ENCODE results near the gene CS. TPM values are rescaled to one million over a fixed set of nuclear protein-coding genes. Genes with fewer than 3 reads are reported as not detected.

Gene CS
- polyA plus RNA-seq, 1 donor from 2014 or later: 65.7 TPM

GRCh38 chr12:56237552-56237951, 62.6 kb downstream of the CS start:
- H3K4me2 ChIP-seq (ENCODE audit: low read length): no peak overlapping the region
- no peaks in the 10 kb centered on the region for H3K36me3 ChIP-seq (ENCODE audit: insufficient read depth, low read length)
- H3K9me2 ChIP-seq (ENCODE audit: insufficient read depth, low read length): no peaks in the 10 kb centered on the region
- H3F3A ChIP-seq (ENCODE audit: insufficient read depth, low read length, poor library complexity, severe bottlenecking): no peaks in the 10 kb centered on the region
- TF ChIP-seq POLR2AphosphoS5 (IDR thresholded peaks at IDR 0.05) (no peak), EP300 (conservative IDR thresholded peaks at IDR 0.05; ENCODE audit: poor library complexity, severe bottlenecking) (no peak), RAD21 (conservative IDR thresholded peaks at IDR 0.05) (no peak), SMC3 (conservative IDR thresholded peaks at IDR 0.05; ENCODE audit: poor library complexity) (no peak)
- no peaks in the 10 kb centered on the region for H3K27me3 ChIP-seq (ENCODE audit: insufficient read depth, low read depth, low read length)
- no peak overlapping the region for H3K4me3 ChIP-seq (ENCODE audit: low read length)
- no peaks in the 10 kb centered on the region for H4K20me1 ChIP-seq (ENCODE audit: insufficient read depth)
- no peak overlapping the region for H3K9ac ChIP-seq (ENCODE audit: low read length)
- H2AFZ ChIP-seq (ENCODE audit: low read depth, low read length): no peak overlapping the region
- no peaks in the 10 kb centered on the region for H3K9me3 ChIP-seq (ENCODE audit: low read length)
- no peaks in the 10 kb centered on the region for H3K79me2 ChIP-seq (replicated peaks; ENCODE audit: insufficient read depth, low read length)
- no peak overlapping the region for H3K27ac ChIP-seq (ENCODE audit: low read length)

GRCh38 chr12:56236985-56237384, 63.1 kb downstream of the CS start:
- no peaks in the 10 kb centered on the region for H3F3A ChIP-seq (ENCODE audit: insufficient read depth, low read length, poor library complexity, severe bottlenecking)
- no peak overlapping the region for H3K27ac ChIP-seq (ENCODE audit: low read length)
- no peaks in the 10 kb centered on the region for H3K9me3 ChIP-seq (ENCODE audit: low read length)
- no peaks in the 10 kb centered on the region for H4K20me1 ChIP-seq (ENCODE audit: insufficient read depth)
- no peaks in the 10 kb centered on the region for H3K79me2 ChIP-seq (replicated peaks; ENCODE audit: insufficient read depth, low read length)
- H3K4me2 ChIP-seq (ENCODE audit: low read length): no peak overlapping the region
- no peak overlapping the region for H3K4me3 ChIP-seq (ENCODE audit: low read length)
- H2AFZ ChIP-seq (ENCODE audit: low read depth, low read length): no peak overlapping the region
- H3K9ac ChIP-seq (ENCODE audit: low read length): no peak overlapping the region
- TF ChIP-seq POLR2AphosphoS5 (IDR thresholded peaks at IDR 0.05) (no peak), CTCF (IDR thresholded peaks at IDR 0.05; ENCODE audit: poor library complexity, severe bottlenecking) (no peak), MXI1 (conservative IDR thresholded peaks at IDR 0.05; ENCODE audit: poor library complexity, severe bottlenecking) (no peak), RAD21 (conservative IDR thresholded peaks at IDR 0.05) (no peak), EP300 (conservative IDR thresholded peaks at IDR 0.05; ENCODE audit: poor library complexity, severe bottlenecking) (no peak), TAF1 (IDR thresholded peaks at IDR 0.05; ENCODE audit: low read depth) (no peak)
- no peaks in the 10 kb centered on the region for H3K27me3 ChIP-seq (ENCODE audit: insufficient read depth, low read depth, low read length)
- no peaks in the 10 kb centered on the region for H3K36me3 ChIP-seq (ENCODE audit: insufficient read depth, low read length)
- H3K9me2 ChIP-seq (ENCODE audit: insufficient read depth, low read length): no peaks in the 10 kb centered on the region

DNA sequence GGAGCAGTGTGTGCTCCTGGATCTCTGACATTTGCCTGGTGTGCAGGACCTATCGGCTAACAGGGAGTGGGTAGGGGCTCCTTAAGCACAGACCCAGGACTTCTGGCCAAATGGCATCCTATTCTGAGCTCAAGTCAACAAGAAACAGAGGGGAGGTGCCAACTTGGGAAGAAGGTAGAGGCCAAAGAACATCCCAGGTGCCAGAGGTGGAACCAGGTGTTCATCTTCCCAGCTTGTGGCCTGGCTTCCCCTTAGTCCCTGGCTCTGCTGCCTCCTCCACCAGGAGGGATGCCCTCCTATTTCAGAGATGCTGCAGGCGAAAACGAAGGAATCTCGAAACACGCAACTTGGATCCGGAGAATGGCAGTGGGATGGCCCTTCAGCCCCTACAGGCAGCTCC, 64.0 kb downstream of the CS start:
- TF ChIP-seq TAF1 (IDR thresholded peaks at IDR 0.05; ENCODE audit: low read depth) (no peak), SMC3 (conservative IDR thresholded peaks at IDR 0.05; ENCODE audit: poor library complexity) (no peak), POLR2AphosphoS5 (IDR thresholded peaks at IDR 0.05) (no peak), MXI1 (conservative IDR thresholded peaks at IDR 0.05; ENCODE audit: poor library complexity, severe bottlenecking) (no peak), EZH2 (IDR thresholded peaks at IDR 0.05; ENCODE audit: borderline replicate concordance, insufficient read depth, low read length, poor library complexity, severe bottlenecking) (no peak), EP300 (conservative IDR thresholded peaks at IDR 0.05; ENCODE audit: poor library complexity, severe bottlenecking) (no peak), CTCF (IDR thresholded peaks at IDR 0.05; ENCODE audit: poor library complexity, severe bottlenecking) (no peak), RAD21 (conservative IDR thresholded peaks at IDR 0.05) (no peak)
- TF ChIP-seq, protein P1, sequence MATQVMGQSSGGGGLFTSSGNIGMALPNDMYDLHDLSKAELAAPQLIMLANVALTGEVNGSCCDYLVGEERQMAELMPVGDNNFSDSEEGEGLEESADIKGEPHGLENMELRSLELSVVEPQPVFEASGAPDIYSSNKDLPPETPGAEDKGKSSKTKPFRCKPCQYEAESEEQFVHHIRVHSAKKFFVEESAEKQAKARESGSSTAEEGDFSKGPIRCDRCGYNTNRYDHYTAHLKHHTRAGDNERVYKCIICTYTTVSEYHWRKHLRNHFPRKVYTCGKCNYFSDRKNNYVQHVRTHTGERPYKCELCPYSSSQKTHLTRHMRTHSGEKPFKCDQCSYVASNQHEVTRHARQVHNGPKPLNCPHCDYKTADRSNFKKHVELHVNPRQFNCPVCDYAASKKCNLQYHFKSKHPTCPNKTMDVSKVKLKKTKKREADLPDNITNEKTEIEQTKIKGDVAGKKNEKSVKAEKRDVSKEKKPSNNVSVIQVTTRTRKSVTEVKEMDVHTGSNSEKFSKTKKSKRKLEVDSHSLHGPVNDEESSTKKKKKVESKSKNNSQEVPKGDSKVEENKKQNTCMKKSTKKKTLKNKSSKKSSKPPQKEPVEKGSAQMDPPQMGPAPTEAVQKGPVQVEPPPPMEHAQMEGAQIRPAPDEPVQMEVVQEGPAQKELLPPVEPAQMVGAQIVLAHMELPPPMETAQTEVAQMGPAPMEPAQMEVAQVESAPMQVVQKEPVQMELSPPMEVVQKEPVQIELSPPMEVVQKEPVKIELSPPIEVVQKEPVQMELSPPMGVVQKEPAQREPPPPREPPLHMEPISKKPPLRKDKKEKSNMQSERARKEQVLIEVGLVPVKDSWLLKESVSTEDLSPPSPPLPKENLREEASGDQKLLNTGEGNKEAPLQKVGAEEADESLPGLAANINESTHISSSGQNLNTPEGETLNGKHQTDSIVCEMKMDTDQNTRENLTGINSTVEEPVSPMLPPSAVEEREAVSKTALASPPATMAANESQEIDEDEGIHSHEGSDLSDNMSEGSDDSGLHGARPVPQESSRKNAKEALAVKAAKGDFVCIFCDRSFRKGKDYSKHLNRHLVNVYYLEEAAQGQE (IDR thresholded peaks at IDR 0.05; ENCODE audit: borderline replicate concordance): no peak
- no peaks in the 10 kb centered on the region for H3K36me3 ChIP-seq (ENCODE audit: insufficient read depth, low read length)

More for the DNA sequence above, 64.0 kb downstream of the CS start:
- Histone ChIP-seq H3K79me2 (replicated peaks; ENCODE audit: insufficient read depth, low read length) (no peaks in the 10 kb centered on the region), H3K27me3 (ENCODE audit: insufficient read depth, low read depth, low read length) (no peaks in the 10 kb centered on the region), H4K20me1 (ENCODE audit: insufficient read depth) (no peaks in the 10 kb centered on the region), H3K4me2 (ENCODE audit: low read length) (no peak overlapping the region), H3K27ac (ENCODE audit: low read length) (no peak overlapping the region), H3K4me3 (ENCODE audit: low read length) (no peak overlapping the region), H3K9me2 (ENCODE audit: insufficient read depth, low read length) (no peaks in the 10 kb centered on the region), H3K9ac (ENCODE audit: low read length) (no peak overlapping the region), H2AFZ (ENCODE audit: low read depth, low read length) (no peak overlapping the region), H3F3A (ENCODE audit: insufficient read depth, low read length, poor library complexity, severe bottlenecking) (no peaks in the 10 kb centered on the region), H3K9me3 (ENCODE audit: low read length) (no peaks in the 10 kb centered on the region)
